Left lung (tissue), 10 donors: Measurements from ENCODE around the gene PPP3R1. TPM values are rescaled to one million over a fixed set of nuclear protein-coding genes. Genes with fewer than 3 reads are reported as not detected.

Experiments
- ATAC-seq: fragments of 200-7000 bp; cut with Tn5 transposase; one replicate; pipeline ENCODE4 v1.9.1; 2020; ENCODE audit warnings: moderate library complexity
- DNase-seq, 4 donors: peaks; one replicate each; pipeline ENCODE4 v3.0.0-alpha.2; 2013 to 2020
- H3K27ac ChIP-seq, 2 donors: fragments of 200-600 bp; sonication (generic) in 1 of 2; one replicate each; pipeline versions ENCODE4 v1.5.0 to v1.8.0; 2020 to 2021
- H3K27me3 ChIP-seq, 2 donors: fragments of 200-600 bp; sonication (generic) in 1 of 2; one replicate each; pipeline versions ENCODE4 v1.5.0 to v1.8.0; 2020 to 2021
- H3K36me3 ChIP-seq, 2 donors: fragments of 200-600 bp; sonication (generic) in 1 of 2; one replicate each; pipeline versions ENCODE4 v1.5.0 to v1.8.0; 2020 to 2021
- H3K4me1 ChIP-seq, 2 donors: fragments of 200-600 bp; one replicate each; pipeline ENCODE4 v1.8.0; 2021
- H3K4me3 ChIP-seq, 2 donors: fragments of 200-600 bp; sonication (generic) in 1 of 2; one replicate each; pipeline versions ENCODE4 v1.5.0 to v1.8.0; 2020 to 2021; ENCODE audit warnings: mild to moderate bottlenecking in 1 of 2
- H3K9me3 ChIP-seq, 2 donors: fragments of 200-600 bp; sonication (generic) in 1 of 2; one replicate each; pipeline versions ENCODE4 v1.5.0 to v1.8.0; 2020 to 2021
- intact Hi-C, 2 donors: fragments of 100-400 bp; cut with DNase I; formaldehyde crosslinking; loops; one replicate each; pipeline versions ENCODE4 v1.11.2 to v1.14.2; 2022
- polyA plus RNA-seq, 6 donors: library from polyadenylated mRNA; unstranded; fragments of 120-200 nt; gene quantifications; one replicate each; pipeline ENCODE4 v1.2.1, GENCODE V29; 2013; ENCODE audit not compliant: insufficient read length in 6 of 6
- total RNA-seq, 2 donors: library from RNA; stranded (reverse); fragmentation: NEBNext Ultra II Directional; extraction: Animal tissue kit (Norgen Biotek cat#: 25700); gene quantifications; one replicate each; pipeline ENCODE4 v1.2.1, GENCODE V29; 2021
- TF ChIP-seq, protein P1 (sequence below), 2 donors: fragments of 200-600 bp; sonication (generic) in 1 of 2; IDR thresholded peaks; one replicate each; pipeline versions ENCODE4 v1.5.0 to v1.8.0; 2021; ENCODE audit warnings: antibody characterized with exemption in 2 of 2
- donor health status: DM: no; HTN: yes; CAD: no.
- donor health status: DM: no; HTN: no; CAD: no.

PPP3R1 gene
- total and polyA plus RNA-seq, 8 donors = 50.2 to 74.2 (median 66.9) TPM

GRCh38 chr2:68167186-68167585 lies 85.1 kb downstream of the PPP3R1 start:
- DNase-seq (no peak), ATAC-seq (no peak)
- H3K4me3 ChIP-seq = no peak overlapping the region

GRCh38 chr2:68163641-68164040 lies 88.7 kb downstream of the PPP3R1 start:
- TF ChIP-seq, protein P1, sequence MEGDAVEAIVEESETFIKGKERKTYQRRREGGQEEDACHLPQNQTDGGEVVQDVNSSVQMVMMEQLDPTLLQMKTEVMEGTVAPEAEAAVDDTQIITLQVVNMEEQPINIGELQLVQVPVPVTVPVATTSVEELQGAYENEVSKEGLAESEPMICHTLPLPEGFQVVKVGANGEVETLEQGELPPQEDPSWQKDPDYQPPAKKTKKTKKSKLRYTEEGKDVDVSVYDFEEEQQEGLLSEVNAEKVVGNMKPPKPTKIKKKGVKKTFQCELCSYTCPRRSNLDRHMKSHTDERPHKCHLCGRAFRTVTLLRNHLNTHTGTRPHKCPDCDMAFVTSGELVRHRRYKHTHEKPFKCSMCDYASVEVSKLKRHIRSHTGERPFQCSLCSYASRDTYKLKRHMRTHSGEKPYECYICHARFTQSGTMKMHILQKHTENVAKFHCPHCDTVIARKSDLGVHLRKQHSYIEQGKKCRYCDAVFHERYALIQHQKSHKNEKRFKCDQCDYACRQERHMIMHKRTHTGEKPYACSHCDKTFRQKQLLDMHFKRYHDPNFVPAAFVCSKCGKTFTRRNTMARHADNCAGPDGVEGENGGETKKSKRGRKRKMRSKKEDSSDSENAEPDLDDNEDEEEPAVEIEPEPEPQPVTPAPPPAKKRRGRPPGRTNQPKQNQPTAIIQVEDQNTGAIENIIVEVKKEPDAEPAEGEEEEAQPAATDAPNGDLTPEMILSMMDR (IDR thresholded peaks at IDR 0.05) = no peak
- DNase-seq (no peak), ATAC-seq (no peak)
- H3K27ac ChIP-seq = no peak overlapping the region
- H3K27me3 ChIP-seq = no peaks in the 10 kb centered on the region
- intact Hi-C loops = no loop called here
- no peaks in the 10 kb centered on the region for H3K9me3 ChIP-seq
- H3K36me3 ChIP-seq = peaks cover 0 to 73% of the 10 kb centered on the region in 2 donors
- H3K4me1 ChIP-seq = peaks cover 4 to 15% of the 10 kb centered on the region in 2 donors
- no peak overlapping the region for H3K4me3 ChIP-seq

More at GRCh38 chr2:68167186-68167585, 85.1 kb downstream of the PPP3R1 start:
- no peaks in the 10 kb centered on the region for H3K4me1 ChIP-seq
- no peaks in the 10 kb centered on the region for H3K9me3 ChIP-seq
- no peak overlapping the region for H3K27ac ChIP-seq
- no peaks in the 10 kb centered on the region for H3K27me3 ChIP-seq
- H3K36me3 ChIP-seq = peaks cover 0 to 73% of the 10 kb centered on the region in 2 donors
- intact Hi-C loops = no loop called here
- TF ChIP-seq, protein P1 (IDR thresholded peaks at IDR 0.05) = no peak

DNA sequence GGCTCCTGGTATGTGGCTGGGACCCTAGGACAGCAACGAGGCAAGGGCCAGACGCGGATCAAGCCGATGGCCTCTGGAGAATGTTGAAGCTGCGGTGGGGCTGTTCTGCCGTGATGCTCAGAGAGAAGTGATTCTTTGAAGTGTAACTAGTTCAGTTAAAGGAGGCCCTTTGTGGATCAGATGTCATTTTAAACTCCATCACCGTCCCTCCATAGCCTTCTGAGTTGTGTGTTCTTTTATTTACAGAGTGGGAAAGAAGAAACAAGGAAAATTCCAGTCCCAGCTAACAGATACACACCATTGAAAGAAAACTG lies 94.2 kb downstream of the PPP3R1 start:
- Histone ChIP-seq H3K9me3 (no peaks in the 10 kb centered on the region), H3K4me1 (peaks cover 10 to 35% of the 10 kb centered on the region in 2 donors), H3K27me3 (no peaks in the 10 kb centered on the region), H3K4me3 (peak overlapping the region; percentile 75 to 85), H3K36me3 (peaks cover 0 to 33% of the 10 kb centered on the region in 2 donors), H3K27ac (peak overlapping the region; percentile 84 to 92)
- intact Hi-C loops = no loop called here
- DNase-seq (no peak), ATAC-seq (no peak)
- TF ChIP-seq, protein P1 (IDR thresholded peaks at IDR 0.05) = no peak

- TF ChIP-seq, protein P1 (IDR thresholded peaks at IDR 0.05) = no peak
- ATAC-seq = peak; percentile 99
- H3K9me3 ChIP-seq = no peaks in the 10 kb centered on the region
- peaks cover 0 to 28% of the 10 kb centered on the region in 2 donors for H3K36me3 ChIP-seq
- H3K4me3 ChIP-seq = peak within 1 kb of the TSS; percentile 75 to 85
- peak; percentile 95 to 98 (median 96) for DNase-seq
- H3K27ac ChIP-seq = peak within 1 kb of the TSS; percentile 84 to 92
- intact Hi-C loops = no loop called here
- peaks cover 10 to 40% of the 10 kb centered on the region in 2 donors for H3K4me1 ChIP-seq
- H3K27me3 ChIP-seq = no peaks in the 10 kb centered on the region
Observed at GRCh38 chr2:68157402-68158133, 94.8 kb downstream of the PPP3R1 start, which contains the start of gene PNO1. Gene PNO1 (plus strand): TSS chr2:68157888. CDS start chr2:68157935, 47 bp downstream.

- no peaks in the 10 kb centered on the region for H3K9me3 ChIP-seq
- peaks cover 10 to 45% of the 10 kb centered on the region in 2 donors for H3K4me1 ChIP-seq
- ATAC-seq (peak; percentile 56), DNase-seq (peak in 1 of 4 donors; percentile 83)
- intact Hi-C loops = no loop called here
- H3K27me3 ChIP-seq = no peaks in the 10 kb centered on the region
- H3K36me3 ChIP-seq = peaks cover 0 to 22% of the 10 kb centered on the region in 2 donors
- TF ChIP-seq, protein P1 (IDR thresholded peaks at IDR 0.05) = no peak
- H3K4me3 ChIP-seq = peak overlapping the region; percentile 75 to 85
- peak overlapping the region; percentile 84 to 92 for H3K27ac ChIP-seq
Observed at GRCh38 chr2:68157002-68157401, 95.3 kb downstream of the PPP3R1 start.
